ENCODE measurements around the gene FGF3.

The FGF3 gene

GRCh38 chr11:69837791-69838190 is 18.6 kb upstream of the FGF3 start:
- no peak overlapping the region for H3K4me3 ChIP-seq (ENCODE audit: control insufficient read depth, low read depth, low read length)
- DNase-seq (ENCODE audit: low read depth): no peak
- TF ChIP-seq CTCF (conservative IDR thresholded peaks at IDR 0.05; ENCODE audit: control insufficient read depth, insufficient read depth, low read depth, low read length): no peak

- H3K4me3 ChIP-seq (ENCODE audit: control insufficient read depth, low read depth, low read length): no peak overlapping the region
- DNase-seq (ENCODE audit: low read depth): no peak
- TF ChIP-seq CTCF (conservative IDR thresholded peaks at IDR 0.05; ENCODE audit: control insufficient read depth, insufficient read depth, low read depth, low read length): no peak
Measured at GRCh38 chr11:69836401-69836800, 17.2 kb upstream of the FGF3 start.

- TF ChIP-seq CTCF (conservative IDR thresholded peaks at IDR 0.05; ENCODE audit: control insufficient read depth, insufficient read depth, low read depth, low read length): no peak
- no peak overlapping the region for H3K4me3 ChIP-seq (ENCODE audit: control insufficient read depth, low read depth, low read length)
- no peak for DNase-seq (ENCODE audit: low read depth)
Measured at GRCh38 chr11:69834811-69835800, 15.9 kb upstream of the FGF3 start.

- TF ChIP-seq CTCF (conservative IDR thresholded peaks at IDR 0.05; ENCODE audit: control insufficient read depth, insufficient read depth, low read depth, low read length): no peak
- no peak for DNase-seq (ENCODE audit: low read depth)
Measured at GRCh38 chr11:69834251-69834650, 15.0 kb upstream of the FGF3 start.

GRCh38 chr11:69832561-69833413 is 13.6 kb upstream of the FGF3 start:
- no peak overlapping the region for H3K4me3 ChIP-seq (ENCODE audit: control insufficient read depth, low read depth, low read length)
- no peak for TF ChIP-seq CTCF (conservative IDR thresholded peaks at IDR 0.05; ENCODE audit: control insufficient read depth, insufficient read depth, low read depth, low read length)
- DNase-seq (ENCODE audit: low read depth): no peak

More at GRCh38 chr11:69834251-69834650, 15.0 kb upstream of the FGF3 start:
- H3K4me3 ChIP-seq (ENCODE audit: control insufficient read depth, low read depth, low read length): no peak overlapping the region

- H3K4me3 ChIP-seq (ENCODE audit: control insufficient read depth, low read depth, low read length): no peak overlapping the region
- no peak for DNase-seq (ENCODE audit: low read depth)
- TF ChIP-seq CTCF (conservative IDR thresholded peaks at IDR 0.05; ENCODE audit: control insufficient read depth, insufficient read depth, low read depth, low read length): no peak
Measured at GRCh38 chr11:69831985-69832384, 12.8 kb upstream of the FGF3 start.
